Upper lobe of right lung (tissue), 1 donor: ENCODE data around the gene EID1. TPM values are rescaled to one million over a fixed set of nuclear protein-coding genes. Genes with fewer than 3 reads are reported as not detected.
A peak's percentile ranks its signal among the peaks of the same experiment; 100 is the strongest.

Experiments used
- ATAC-seq: fragments of 200-7000 bp; cut with Tn5 transposase; one replicate; pipeline ENCODE4 v1.9.1; 2020; ENCODE audit warnings: mild to moderate bottlenecking, moderate library complexity
- DNase-seq: peaks from one replicate; pipeline ENCODE4 v3.0.0-alpha.2; 2020
- H3K27ac ChIP-seq: fragments of 200-600 bp; one replicate; pipeline ENCODE4 v1.8.0; 2022
- H3K27me3 ChIP-seq: fragments of 200-600 bp; one replicate; pipeline ENCODE4 v1.8.0; 2022; ENCODE audit warnings: mild to moderate bottlenecking
- H3K36me3 ChIP-seq: fragments of 200-600 bp; one replicate; pipeline ENCODE4 v1.8.0; 2022
- H3K4me1 ChIP-seq: fragments of 200-600 bp; one replicate; pipeline ENCODE4 v1.8.0; 2022
- H3K4me3 ChIP-seq: fragments of 200-600 bp; one replicate; pipeline ENCODE4 v1.8.0; 2022; ENCODE audit warnings: mild to moderate bottlenecking
- H3K9me3 ChIP-seq: fragments of 200-600 bp; one replicate; pipeline ENCODE4 v1.8.0; 2022
- CTCF ChIP-seq: fragments of 200-600 bp; IDR thresholded peaks from one replicate; pipeline ENCODE4 v1.8.0; 2022; ENCODE audit warnings: antibody characterized with exemption
- intact Hi-C: fragments of 100-400 bp; cut with DNase I; formaldehyde crosslinking; loops from one replicate; pipeline ENCODE4 v1.11.0; 2022
- long read RNA-seq: library from polyadenylated mRNA; unstranded; transcript quantifications from one replicate; pipeline ENCODE4 v2.0.0, GENCODE V29; 2021
- total RNA-seq: library from RNA; stranded (reverse); fragmentation: NEBNext Ultra II Directional; extraction: Animal tissue kit (Norgen Biotek cat#: 25700); gene quantifications from one replicate; pipeline ENCODE4 v1.2.1, GENCODE V29; 2021
- donor health status: DM: no; HTN: yes; CAD: no; lungs with severe emphysema.

EID1 gene, protein sequence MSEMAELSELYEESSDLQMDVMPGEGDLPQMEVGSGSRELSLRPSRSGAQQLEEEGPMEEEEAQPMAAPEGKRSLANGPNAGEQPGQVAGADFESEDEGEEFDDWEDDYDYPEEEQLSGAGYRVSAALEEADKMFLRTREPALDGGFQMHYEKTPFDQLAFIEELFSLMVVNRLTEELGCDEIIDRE
- total RNA-seq: 95.3 TPM
- long read RNA-seq, transcript EID1-201 (1 exons, 2,298 nt): major isoform, 253 of 254 reads
- long read RNA-seq, partial matches to known transcripts: 0 of 254 reads
- long read RNA-seq, other reads (novel, unspliced or antisense): 1 of 254 reads

DNA sequence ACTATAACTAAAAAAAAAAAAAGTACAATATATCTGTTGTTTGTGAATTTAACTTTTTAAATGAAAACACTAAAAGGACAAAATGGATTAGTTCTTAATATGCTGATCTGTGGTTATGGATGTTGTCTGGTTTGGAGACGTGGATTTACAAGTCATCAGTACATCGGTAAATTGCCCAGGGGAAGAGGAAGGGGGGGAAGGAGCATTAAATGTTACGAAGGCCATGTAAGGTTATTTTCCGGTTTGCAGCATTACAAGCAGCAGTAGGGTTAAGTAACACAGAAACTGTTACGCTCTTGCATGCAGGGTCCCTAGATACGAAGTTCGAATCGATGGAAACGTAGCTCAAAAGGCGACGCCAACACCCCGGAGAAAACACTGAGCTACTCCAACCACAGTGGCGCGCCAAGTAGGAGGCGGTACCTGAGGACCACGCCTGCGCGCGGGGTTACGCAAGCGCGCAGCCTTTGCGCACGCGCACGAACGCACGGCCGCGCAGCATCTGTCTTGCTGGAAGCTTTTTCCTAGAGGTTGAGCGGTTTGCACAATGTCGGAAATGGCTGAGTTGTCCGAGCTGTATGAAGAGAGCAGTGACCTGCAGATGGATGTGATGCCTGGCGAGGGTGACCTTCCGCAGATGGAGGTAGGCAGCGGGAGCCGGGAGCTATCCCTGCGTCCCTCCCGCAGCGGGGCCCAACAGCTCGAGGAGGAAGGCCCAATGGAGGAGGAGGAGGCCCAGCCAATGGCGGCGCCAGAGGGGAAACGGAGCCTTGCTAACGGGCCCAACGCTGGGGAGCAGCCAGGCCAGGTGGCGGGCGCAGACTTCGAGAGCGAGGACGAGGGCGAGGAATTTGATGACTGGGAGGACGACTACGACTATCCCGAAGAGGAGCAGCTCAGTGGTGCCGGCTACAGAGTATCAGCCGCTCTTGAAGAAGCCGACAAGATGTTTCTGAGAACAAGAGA, at the start of gene EID1:
Gene EID1 (plus strand): TSS at position 505 of the 966 bp plus-strand sequence. CDS start 43 bp downstream, at position 548.
- peak within 1 kb of the TSS; percentile 91 for H3K27ac ChIP-seq
- no peaks in the 10 kb centered on the region for H3K27me3 ChIP-seq
- peak within 1 kb of the TSS; percentile 86 for H3K4me3 ChIP-seq
- peaks cover 15% of the 10 kb centered on the region for H3K4me1 ChIP-seq
- no peaks in the 10 kb centered on the region for H3K36me3 ChIP-seq
- H3K9me3 ChIP-seq: no peaks in the 10 kb centered on the region
- peak; percentile 99 for ATAC-seq
- TF ChIP-seq CTCF: no peak
- intact Hi-C loops: no loop called here
- DNase-seq: peak; percentile 96

GRCh38 chr15:48828471-48828870, 49.5 kb upstream of the EID1 start:
- H3K9me3 ChIP-seq: no peaks in the 10 kb centered on the region
- intact Hi-C loops: no loop called here
- H3K27me3 ChIP-seq: no peaks in the 10 kb centered on the region
- no peak overlapping the region for H3K4me3 ChIP-seq
- no peaks in the 10 kb centered on the region for H3K36me3 ChIP-seq
- no peaks in the 10 kb centered on the region for H3K4me1 ChIP-seq
- H3K27ac ChIP-seq: no peak overlapping the region
- no peak for TF ChIP-seq CTCF
- no peak for ATAC-seq
- no peak for DNase-seq

GRCh38 chr15:48828906-48829305, 49.0 kb upstream of the EID1 start:
- Histone ChIP-seq H3K4me3 (no peak overlapping the region), H3K4me1 (no peaks in the 10 kb centered on the region), H3K9me3 (no peaks in the 10 kb centered on the region), H3K36me3 (no peaks in the 10 kb centered on the region), H3K27me3 (no peaks in the 10 kb centered on the region), H3K27ac (no peak overlapping the region)
- ATAC-seq (no peak), DNase-seq (no peak)
- intact Hi-C loops: no loop called here
- TF ChIP-seq CTCF: no peak

GRCh38 chr15:48832648-48833047, 45.3 kb upstream of the EID1 start:
- no peak for ATAC-seq
- intact Hi-C loops: no loop called here
- H3K36me3 ChIP-seq: no peaks in the 10 kb centered on the region

More at GRCh38 chr15:48832648-48833047, 45.3 kb upstream of the EID1 start:
- H3K4me1 ChIP-seq: no peaks in the 10 kb centered on the region
- H3K4me3 ChIP-seq: no peak overlapping the region
- no peaks in the 10 kb centered on the region for H3K9me3 ChIP-seq
- no peak for DNase-seq
- no peak overlapping the region for H3K27ac ChIP-seq
- no peak for TF ChIP-seq CTCF
- H3K27me3 ChIP-seq: no peaks in the 10 kb centered on the region
